Bone marrow (tissue), 2 donors: ENCODE data around the gene ALMS1.
"Not testable (repeated sequence)": the region's sequence is repeated elsewhere in the genome, so short reads cannot be mapped to it uniquely, and the experiment has no call there.

Source experiments
- DNase-seq, 2 donors: peaks; one replicate each; lab custom pipeline; 2025; lab: John Stamatoyannopoulos, UW

Gene ALMS1

DNA sequence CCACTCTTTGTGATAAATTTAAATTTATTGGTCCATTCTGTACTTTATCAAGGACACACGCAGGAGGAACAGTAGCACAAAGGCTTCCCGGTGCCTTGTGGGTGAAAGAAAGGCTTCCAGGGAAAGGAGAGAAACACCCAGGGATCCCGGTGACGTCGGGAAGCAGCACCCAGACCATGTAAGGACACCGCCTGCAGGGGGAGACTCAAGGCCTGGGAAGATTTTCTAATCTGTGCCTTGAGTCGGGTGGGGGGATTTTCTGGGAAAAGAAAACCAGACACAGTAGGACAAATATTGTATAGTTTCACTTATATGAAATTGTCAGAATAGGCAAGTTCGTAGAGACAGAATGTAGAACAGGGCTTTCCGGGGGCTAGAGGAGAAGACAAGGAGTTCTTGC is 239.0 kb downstream of the ALMS1 start:
- DNase-seq: not testable (repeated sequence)

DNA sequence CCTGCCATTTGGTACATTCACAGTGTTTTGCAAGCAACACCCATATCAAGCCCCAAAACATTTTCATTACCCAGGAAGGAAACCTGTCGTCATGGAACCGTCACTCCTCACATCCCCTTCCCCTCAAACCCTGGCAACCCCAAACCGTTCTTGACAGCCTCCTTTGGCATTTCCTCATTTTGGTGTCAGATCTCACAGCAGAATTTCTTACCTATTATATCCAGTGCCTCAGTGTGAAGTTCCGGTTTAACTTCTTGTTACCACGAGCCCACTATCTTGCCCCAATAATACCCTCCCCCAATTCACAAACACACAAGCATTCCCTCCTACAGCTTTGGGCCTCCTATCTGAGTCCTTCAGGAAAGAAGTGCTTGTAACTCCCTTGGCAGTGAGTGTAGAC is 240.6 kb downstream of the ALMS1 start:
- peak in 1 of 2 donors; percentile 33 for DNase-seq

DNA sequence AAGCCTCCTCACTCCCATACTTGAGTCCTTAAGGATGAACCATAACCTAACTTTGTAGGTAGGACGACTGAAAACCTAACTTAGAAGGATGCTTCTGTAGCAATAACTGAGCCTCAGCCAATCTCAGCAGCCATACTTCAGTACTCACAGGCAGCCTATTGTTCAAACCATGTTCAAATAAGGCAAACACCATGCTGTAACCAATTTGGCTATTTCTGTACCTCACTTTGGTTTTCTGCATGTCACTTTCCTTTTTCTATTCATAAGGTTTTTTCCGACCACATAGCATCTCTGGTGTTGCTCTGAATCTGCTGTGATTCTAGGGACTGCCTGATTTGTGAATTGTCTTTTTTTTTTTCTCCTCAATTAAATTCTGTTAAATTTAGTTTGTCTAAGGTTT is 242.9 kb downstream of the ALMS1 start:
- not testable (repeated sequence) for DNase-seq

DNA sequence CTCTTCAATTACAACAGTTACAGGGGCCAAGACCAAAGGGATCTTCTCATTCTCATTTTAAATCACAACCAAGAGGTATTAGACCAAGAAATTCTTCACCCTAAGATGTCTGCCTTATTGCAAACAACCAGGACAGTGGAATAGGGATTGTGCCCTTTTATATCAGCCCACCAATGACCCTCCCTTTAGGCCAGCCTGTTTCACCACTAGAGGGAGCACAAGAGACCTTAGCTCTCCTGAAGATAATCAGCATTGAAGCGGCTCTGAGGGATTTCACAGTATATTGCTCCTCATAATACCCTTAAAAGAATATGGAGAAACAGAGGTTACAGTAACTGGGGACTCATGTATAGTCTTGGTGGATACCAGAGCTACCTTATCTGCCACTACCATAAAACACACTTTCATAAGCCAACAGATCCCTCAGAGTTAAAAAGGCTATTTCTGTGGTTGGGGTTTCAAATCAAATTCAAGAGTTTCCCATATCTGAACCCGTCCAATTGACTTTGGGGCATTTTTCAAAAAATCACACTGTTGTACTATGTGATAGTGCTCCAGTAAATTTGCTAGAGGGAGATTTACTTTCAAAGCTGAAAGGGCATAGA is 245.1 kb downstream of the ALMS1 start:
- not testable (repeated sequence) for DNase-seq

DNA sequence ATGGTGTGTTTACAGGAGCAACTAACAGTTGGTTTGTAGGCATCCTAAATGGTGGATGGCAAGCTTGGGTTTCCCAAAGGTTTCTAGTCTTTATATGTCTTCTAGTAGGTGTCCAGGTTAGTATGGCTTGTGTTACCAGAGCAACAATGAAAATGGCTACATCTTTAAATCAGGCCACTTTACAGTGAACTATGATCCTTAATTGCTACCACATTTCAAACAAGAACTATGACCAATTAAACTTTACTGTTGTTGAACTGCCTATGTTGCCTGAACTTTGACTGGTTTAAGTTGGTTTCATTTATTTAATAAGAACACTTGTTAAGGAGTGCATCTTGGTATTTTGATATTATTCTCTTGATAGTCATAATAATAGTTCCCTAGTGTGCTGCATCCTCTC is 251.3 kb downstream of the ALMS1 start:
- DNase-seq: not testable (repeated sequence)

DNA sequence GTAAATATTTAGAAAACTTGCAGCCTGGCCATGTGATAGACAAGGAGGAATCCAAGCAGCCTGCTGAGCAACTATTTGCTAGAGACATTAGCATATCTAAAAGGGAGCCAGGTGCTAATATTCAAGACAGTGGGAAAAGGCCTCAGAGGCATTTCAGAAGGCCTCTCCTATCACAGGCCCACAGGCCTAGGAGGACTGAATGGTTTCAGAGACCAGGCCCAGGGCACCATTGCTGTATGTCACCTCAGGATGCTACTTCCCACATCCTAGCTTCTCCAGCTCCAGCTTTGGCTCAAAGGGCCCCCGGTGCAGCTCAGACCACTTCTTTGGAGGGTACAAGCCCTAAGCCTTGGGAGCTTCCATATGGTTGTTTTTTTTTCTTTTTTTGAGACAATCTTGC is 252.8 kb downstream of the ALMS1 start:
- DNase-seq: no peak

DNA sequence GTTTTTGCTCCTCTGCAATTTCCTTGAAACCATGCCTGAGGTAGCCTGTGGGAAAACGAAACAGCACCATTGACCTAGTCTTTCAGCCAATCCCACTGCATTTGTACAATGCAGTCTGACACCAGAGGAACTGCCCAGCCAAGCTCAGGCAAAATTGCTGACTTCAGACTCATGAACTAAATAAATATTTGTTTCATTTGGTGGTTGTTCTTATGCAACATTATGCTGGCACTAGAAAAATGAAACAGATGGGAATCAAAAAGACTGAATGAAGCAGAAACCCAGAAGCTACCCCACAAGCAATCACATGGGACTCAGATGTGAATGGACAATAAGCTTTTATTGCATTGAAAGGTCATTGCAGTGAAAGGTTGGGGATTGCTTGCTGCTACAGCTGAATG is 254.9 kb downstream of the ALMS1 start:
- no peak for DNase-seq

DNA sequence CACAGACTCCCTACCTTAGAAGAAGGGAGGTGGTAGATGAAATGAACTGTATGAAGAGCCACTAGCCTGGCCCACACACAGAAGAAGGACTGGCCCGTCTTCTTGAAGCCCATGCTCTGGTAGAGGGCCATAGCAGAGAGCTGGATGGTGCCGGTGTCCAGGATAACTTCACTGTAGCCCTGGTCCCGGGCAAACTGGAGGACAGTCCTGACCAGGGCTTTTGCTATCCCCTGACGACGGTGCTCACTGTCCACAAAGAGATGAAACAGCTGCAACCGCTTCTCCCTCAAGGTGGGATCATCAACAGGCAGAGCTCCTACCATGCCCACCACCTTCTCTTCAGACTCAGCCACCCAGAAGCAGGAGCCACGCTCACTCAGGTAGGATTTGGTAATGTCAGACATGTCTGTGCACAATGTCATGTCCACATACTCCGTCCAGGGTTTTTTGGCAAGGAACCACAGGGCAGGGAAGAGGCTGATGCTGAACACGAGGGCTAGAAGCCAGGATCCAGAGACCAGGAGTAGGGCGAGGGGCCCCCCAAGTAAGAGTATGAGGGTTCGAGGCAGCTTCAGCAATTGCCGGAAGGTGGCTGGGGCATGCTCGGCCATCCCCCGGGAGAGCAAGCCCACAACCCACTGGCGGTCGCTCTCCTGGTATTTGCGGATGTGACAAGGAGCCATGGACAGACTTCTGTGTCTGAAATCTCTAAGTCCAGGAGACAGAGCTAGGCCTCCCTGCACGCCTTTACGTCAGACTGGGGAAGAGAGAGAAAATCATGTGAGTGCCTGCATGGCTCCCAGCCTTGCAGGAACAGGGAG is 255.5 kb downstream of the ALMS1 start:
- no peak for DNase-seq

DNA sequence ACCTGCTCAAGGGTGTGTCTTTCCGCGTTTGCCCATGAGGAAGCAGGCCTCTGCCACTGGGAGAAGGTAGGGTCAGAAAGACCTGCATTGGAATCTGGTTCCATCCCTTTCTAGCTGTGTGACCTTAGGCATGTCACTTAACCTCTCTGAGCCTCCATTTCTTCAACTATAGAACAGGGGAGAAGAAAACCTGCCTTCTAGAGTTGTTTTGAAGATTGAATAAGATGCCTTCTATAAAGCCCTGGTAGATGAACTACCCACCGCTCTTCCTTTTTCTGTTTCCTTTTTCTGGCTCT is 256.1 kb downstream of the ALMS1 start:
- DNase-seq: no peak

DNA sequence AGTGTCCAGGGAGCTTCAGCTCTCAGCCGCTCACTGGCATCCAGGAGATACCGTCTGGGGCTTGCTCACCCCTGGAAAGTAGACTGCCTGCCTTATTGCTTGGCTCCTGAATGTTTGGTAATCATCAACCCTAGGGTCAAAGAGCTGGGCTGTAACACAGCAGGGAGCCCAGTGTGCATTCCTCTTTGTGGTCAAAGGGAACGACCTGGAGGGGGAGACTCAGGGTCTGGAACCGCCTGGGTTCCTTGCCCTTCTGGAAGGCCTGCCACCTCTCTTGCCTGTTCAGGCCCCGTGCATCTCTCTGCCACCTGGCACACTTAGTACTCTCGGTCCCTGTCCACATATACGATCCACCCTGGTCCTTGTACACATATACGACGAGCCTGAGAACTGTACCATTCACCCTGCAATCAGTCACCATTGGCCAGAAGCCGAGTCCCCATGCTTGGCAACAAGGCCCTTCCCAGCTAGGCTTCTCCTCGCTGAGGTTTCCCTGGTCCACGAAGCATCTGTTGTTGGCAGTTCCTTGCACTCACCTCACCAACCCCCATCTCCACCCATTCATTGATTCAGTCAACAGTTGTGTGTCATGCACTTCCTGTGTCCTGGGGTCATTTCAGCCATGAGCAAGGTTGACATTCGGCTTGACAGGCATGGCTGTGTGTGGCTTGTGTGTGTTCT is 256.8 kb downstream of the ALMS1 start, which contains the start of gene NAT8:
NAT8 (minus strand) TSS at position 85 of the 681 bp plus-strand sequence. CDS start 794 bp downstream, outside the sequence.
- DNase-seq: no peak

DNA sequence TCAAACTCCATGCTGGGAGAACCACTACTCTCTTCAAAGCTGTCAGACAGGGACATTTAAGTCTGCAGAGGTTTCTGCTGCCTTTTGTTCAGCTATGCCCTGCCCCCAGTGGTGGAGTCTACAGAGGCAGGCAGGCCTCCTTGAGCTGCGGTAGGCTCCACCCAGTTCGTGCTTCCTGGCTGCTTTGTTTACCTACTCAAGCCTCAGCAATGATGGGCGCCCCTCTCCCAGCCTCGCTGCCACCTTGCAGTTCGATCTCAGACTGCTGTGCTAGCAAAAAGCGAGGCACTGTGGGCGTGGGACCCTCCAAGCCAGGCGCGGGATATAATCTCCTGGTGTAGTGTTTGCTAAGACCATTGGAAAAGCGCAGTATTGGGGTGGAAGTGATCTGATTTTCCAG is 262.1 kb downstream of the ALMS1 start:
- DNase-seq: not testable (repeated sequence)

DNA sequence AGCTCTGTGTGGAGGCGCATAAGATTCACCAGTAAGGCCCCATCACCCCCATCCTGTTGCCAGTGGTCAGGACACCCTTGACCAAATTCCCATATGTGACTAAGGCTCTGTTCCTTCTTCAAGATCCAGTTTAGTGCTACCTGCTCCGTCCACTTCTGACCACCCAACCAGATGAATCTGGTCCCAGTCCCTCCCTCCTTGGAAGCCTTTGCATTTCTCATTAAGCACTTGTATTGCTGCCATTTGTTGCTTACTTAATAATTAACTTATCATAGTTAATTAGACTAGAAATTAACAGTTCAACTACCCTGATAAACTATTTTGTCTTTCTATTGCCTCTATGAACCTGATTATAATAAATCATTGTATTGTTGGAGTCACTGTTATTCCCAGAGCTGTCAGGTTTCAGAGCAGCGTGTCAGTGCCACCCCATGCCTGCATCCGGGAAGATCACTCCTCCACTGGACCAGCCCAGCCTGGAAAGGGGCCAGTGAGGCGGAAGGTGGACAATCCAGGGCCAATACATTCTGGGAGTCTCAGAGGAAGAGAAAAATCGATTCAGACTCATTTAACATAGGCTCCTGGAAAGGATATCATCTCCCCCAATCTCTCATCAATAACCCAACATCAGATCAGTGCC is 266.1 kb downstream of the ALMS1 start:
- no peak for DNase-seq

DNA sequence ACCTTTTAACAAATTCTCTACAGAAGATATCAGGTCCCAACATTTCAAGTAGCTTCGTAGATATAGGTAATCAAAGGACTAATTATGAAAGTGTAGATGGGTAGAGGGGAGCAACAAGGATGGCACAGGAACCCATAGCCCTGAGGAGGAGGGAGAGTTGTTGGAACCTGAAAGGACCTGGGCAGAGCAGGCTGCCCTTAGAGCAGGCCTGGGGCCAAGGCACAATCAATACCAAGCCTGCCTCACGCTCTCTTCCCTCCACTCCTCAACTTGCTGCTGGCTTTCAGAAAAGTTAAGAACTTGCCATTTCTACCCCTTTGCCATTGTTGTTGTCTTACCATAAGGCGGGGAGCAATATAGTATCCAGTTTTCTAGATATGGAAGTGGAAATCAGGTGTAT is 266.7 kb downstream of the ALMS1 start:
- DNase-seq: no peak

DNA sequence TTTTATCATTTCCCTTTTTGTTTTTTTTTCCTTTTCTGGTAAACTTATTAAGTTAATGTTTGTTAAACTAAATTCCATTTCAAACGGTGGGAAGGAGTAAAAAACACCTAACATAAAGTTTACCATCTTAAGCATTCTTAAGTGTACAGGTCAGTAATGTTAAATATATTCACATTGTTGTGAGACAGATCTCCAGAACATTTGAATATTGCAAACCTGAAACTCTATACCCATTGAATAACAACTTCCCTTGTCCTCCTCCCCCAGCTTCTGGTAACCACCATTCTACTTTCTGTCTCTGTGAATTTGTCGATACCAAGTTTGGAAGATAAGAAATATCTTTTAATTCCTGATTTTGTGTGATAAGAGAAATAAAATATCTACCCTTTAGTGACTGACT is 268.5 kb downstream of the ALMS1 start:
- DNase-seq: no peak
